ACC112 (cell line): ENCODE results near the gene KCNN3.
A peak's percentile ranks its signal among the peaks of the same experiment; 100 is the strongest.

ENCODE experiments used
- H2AFZ ChIP-seq: fragments of 200-600 bp; sonication (generic); one replicate; pipeline ENCODE4 v1.6.0; 2017; ENCODE audit warnings: antibody characterized with exemption, low read length; ENCODE audit not compliant: unreplicated experiment
- H3K27ac ChIP-seq: fragments of 200-600 bp; sonication (generic); 2 replicates; pipeline ENCODE4 v1.5.1; 2014; ENCODE audit warnings: low read depth, mild to moderate bottlenecking, antibody characterized with exemption, low read length, moderate library complexity
- H3K27me3 ChIP-seq: fragments of 200-600 bp; sonication (generic); 2 replicates; pipeline ENCODE4 v1.6.1; 2014; ENCODE audit warnings: mild to moderate bottlenecking, antibody characterized with exemption, low read length, moderate library complexity, mixed read lengths; ENCODE audit not compliant: insufficient read depth
- H3K36me3 ChIP-seq: fragments of 200-600 bp; sonication (generic); 2 replicates; pipeline ENCODE4 v1.6.1; 2016; ENCODE audit warnings: mild to moderate bottlenecking, antibody characterized with exemption, low read length, moderate library complexity, mixed read lengths; ENCODE audit not compliant: insufficient read depth
- H3K4me1 ChIP-seq: fragments of 200-600 bp; sonication (generic); one replicate; pipeline ENCODE4 v1.6.1; 2016; ENCODE audit warnings: low read length, mixed read lengths; ENCODE audit not compliant: insufficient read depth, unreplicated experiment, control insufficient read depth
- H3K4me3 ChIP-seq: fragments of 200-600 bp; sonication (generic); 2 replicates; pipeline ENCODE4 v1.5.1; 2014; ENCODE audit warnings: mild to moderate bottlenecking, low read depth, low read length
- H3K79me2 ChIP-seq: fragments of 200-600 bp; sonication (generic); one replicate; pipeline ENCODE4 v1.6.0; 2016; ENCODE audit warnings: low read length; ENCODE audit not compliant: control insufficient read depth, unreplicated experiment, insufficient read depth

Gene KCNN3

DNA sequence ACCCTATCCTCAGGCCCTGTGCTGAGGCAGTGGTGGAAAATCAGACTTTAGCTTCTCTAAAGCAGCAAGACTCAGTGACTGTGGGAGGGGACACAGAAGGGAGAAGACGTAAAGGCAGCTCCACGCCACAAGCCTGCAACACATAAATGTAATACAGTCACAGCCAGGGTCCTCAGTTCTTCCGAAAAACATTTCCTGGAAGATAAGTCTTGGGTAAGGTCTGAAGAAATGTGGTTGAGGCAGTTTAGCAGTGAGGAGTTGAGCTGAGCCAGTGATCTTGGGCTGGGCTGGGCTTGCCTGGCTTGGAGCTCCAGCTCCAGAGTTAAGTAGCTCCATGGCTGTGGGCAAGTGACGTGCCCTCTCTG, 134.3 kb downstream of the KCNN3 start:
- Histone ChIP-seq H3K79me2 (no peaks in the 10 kb centered on the region), H3K27ac (no peak overlapping the region), H2AFZ (no peak overlapping the region), H3K4me3 (no peak overlapping the region), H3K27me3 (no peaks in the 10 kb centered on the region), H3K4me1 (peaks cover 20% of the 10 kb centered on the region), H3K36me3 (no peaks in the 10 kb centered on the region)

DNA sequence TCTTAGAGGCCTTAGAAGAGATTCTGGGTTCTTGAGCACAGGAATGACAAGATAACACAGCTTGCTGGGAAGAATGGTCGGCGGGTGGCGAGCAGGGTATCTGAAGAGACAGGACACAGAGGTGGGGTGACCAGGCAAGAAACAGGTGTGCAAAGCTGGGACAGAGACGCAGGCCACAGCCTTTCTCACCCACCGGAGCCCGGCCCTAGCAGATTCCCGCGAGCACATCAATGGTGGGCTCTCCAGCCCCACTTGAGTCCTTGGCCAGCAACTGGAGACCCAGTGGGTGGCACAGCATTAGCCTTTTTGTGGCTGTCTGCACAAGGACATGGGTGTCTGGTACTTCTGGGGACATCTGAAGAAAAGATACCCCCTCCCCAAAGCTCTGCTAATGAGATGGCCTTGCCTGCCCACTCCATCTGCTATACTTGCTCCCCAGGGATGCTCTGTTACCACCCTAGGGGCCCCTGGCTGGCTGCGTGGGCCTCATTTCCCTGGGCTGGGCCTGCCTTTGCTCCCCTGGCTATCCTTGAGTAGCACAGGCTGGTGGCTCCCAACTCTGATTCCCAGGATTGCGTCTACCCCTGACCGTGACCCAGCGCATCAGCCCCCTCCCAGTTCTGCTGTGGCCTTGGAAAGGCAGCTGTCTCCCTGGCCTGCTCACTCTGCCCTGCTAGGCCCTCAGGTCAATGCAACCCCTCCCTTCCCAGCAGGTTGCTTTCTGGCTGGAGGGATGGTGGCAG, 134.8 kb downstream of the KCNN3 start:
- Histone ChIP-seq H3K4me3 (no peak overlapping the region), H3K36me3 (no peaks in the 10 kb centered on the region), H3K27ac (no peak overlapping the region), H3K79me2 (no peaks in the 10 kb centered on the region), H2AFZ (no peak overlapping the region), H3K27me3 (no peaks in the 10 kb centered on the region), H3K4me1 (peaks cover 25% of the 10 kb centered on the region)

DNA sequence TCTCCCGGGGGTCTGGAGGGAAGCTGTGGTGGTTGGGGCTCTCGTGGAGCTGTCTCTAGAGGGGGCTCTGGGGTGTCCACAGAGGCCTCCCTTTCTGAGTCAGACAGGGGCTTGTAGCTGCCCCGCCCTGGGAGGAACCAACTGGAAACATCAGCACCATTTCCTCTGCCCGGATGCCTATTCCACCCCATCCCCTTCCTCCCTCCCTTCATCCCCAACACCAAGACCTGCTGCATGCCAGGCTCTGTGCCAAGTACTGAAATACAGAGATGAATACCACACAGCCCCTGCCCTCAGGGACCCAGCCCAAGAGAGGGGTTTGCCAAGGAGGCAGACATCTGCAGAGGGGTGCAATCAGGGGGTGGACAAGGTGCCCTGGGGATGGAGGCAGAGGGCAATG, 136.5 kb downstream of the KCNN3 start:
- H3K36me3 ChIP-seq = no peaks in the 10 kb centered on the region
- H3K27me3 ChIP-seq = no peaks in the 10 kb centered on the region

DNA sequence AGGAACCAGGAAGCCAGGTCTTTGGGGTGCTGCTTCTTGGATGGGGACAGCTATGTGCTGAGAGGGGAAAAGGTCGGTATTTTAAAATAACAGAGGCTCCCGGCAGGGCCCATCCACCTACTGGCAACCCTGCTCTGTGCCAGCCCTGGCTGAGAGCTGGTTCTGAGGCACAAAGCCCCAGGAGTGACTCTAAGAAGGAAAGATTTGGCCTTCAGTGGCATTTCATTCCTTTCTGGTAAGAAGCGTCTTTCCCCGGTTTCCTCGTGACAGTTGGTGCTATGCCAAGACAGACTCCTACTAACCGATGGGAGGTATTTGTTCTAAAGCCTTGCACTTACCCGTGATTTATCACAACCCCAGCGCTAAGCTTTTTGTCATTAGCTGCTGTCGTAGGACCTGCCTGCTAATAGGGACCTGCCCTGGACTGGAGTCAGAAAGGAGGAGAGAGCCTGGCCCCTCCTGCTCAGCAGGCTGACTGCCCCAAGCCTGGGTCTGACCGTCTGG, 139.0 kb downstream of the KCNN3 start:
- H3K27me3 ChIP-seq = no peaks in the 10 kb centered on the region
- no peak overlapping the region; the same call in 1 of the 2 replicates for H3K4me3 ChIP-seq
- H3K79me2 ChIP-seq = no peaks in the 10 kb centered on the region
- H3K36me3 ChIP-seq = no peaks in the 10 kb centered on the region
- H3K4me1 ChIP-seq = peaks cover 32% of the 10 kb centered on the region
- H3K27ac ChIP-seq = peak overlapping the region; percentile 78
- peak overlapping the region; percentile 83 for H2AFZ ChIP-seq

More for the DNA sequence above, 136.5 kb downstream of the KCNN3 start:
- no peak overlapping the region for H3K4me3 ChIP-seq
- H3K27ac ChIP-seq = no peak overlapping the region
- H2AFZ ChIP-seq = no peak overlapping the region
- H3K79me2 ChIP-seq = no peaks in the 10 kb centered on the region
- peaks cover 41% of the 10 kb centered on the region for H3K4me1 ChIP-seq

DNA sequence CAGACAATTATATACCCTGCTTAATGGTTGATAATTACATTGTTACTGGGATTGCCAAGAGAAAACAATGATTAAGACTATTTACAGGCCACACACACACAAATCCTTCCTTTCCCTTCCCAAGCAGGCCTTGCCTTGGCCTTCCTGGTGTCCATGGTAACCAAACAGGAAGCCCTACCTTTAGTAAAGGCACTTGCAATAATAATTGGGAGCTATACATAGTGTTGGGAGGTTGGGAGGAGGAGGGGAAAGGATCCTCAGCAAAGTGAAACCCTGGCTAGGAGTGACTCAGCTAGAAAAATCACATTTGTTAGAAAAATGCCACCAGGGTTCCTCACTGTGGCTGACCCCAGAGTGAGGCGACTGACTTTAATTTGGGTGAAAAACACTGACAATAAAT, 139.8 kb downstream of the KCNN3 start:
- H3K27me3 ChIP-seq = no peaks in the 10 kb centered on the region
- no peaks in the 10 kb centered on the region for H3K36me3 ChIP-seq
- H3K27ac ChIP-seq = peak overlapping the region; percentile 78
- no peaks in the 10 kb centered on the region for H3K79me2 ChIP-seq
- peak overlapping the region; percentile 34 for H2AFZ ChIP-seq
- H3K4me3 ChIP-seq = no peak overlapping the region
- peaks cover 32% of the 10 kb centered on the region for H3K4me1 ChIP-seq

DNA sequence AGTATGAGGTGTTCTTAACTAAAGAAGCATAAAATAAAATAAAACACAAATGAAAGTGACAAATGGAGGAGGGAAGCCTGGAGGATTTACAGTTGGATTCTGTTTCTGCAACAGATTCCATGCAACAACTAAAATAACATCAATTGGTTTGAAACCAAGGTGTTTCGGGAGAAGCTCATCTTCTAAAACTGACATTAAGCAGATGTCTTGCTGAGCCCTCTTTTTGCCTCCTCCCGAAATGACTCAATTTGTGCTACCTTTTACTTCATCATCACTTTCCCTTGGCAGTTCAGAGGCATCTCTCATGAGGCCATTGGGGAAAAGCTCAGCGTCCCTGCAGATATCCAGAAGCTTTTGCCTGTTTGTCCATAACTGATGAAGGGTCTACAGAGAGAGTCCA, 140.5 kb downstream of the KCNN3 start:
- H3K36me3 ChIP-seq = no peaks in the 10 kb centered on the region
- H3K79me2 ChIP-seq = no peaks in the 10 kb centered on the region
- no peak overlapping the region for H3K4me3 ChIP-seq
- H3K27ac ChIP-seq = peak overlapping the region; percentile 78
- H2AFZ ChIP-seq = no peak overlapping the region
- peaks cover 32% of the 10 kb centered on the region for H3K4me1 ChIP-seq
- no peaks in the 10 kb centered on the region for H3K27me3 ChIP-seq

DNA sequence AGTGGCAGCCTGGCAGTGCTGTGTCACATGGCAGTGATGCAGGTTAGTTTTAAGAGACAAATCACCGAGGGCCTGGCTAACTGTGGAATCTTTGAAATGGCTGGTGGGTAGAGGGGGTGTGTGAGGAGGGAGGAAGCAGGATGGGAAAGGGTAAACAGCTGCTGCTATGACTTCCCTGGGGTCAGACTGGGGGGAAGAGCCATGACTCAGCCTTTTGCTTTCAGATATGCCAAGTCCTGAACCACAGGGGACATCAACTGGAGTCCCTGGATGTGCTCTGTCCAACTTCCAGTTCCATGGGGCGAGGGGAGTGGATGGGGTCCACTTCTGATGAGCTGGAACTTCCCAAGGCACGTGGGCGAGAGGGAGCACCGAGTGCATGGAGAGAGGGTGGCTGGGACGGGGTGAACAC, 141.0 kb downstream of the KCNN3 start:
- no peaks in the 10 kb centered on the region for H3K36me3 ChIP-seq
- peak overlapping the region; percentile 78 for H3K27ac ChIP-seq
- peaks cover 32% of the 10 kb centered on the region for H3K4me1 ChIP-seq
- H3K4me3 ChIP-seq = no peak overlapping the region
- no peaks in the 10 kb centered on the region for H3K27me3 ChIP-seq
- H2AFZ ChIP-seq = no peak overlapping the region
- no peaks in the 10 kb centered on the region for H3K79me2 ChIP-seq

DNA sequence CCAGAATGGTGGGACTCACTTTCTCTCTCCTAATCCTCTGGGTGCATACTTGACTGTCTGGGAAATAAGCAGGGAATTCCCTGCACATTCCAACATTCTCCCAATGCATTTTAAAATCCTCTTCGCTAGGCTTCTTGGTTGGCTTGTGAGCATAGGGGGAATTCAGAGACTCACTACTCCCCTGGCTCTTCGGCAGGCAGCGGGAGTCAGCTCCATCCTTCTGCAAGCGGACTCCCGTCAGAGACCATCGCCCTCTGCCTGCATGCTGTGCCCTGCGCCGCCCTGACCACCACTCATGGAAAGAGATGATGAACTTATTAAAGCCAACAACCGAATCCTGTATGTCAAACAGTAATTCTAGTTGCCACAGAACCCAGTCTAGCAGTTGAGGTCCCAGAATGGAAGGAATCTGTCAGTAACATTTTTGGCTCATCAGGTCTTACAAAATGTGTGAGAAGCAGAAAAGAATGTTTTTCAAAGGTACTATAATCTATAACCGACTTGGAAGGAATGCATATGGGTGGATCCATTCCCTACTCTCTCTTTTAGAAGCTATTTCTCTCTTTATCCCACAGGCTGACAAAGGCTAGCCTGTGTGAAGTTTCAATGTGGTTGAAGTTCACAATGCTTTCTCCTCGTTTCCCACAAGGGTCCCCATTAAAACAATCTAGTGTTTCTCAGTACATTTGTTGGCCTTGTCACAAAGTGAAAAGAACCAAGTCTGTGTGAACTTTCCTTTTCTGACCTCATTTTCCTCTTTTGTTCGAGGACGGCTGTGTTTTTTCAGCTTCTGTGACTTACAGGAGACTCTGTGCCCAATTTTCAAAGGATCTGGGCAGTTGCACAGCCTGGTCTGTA, 143.0 kb downstream of the KCNN3 start:
- no peaks in the 10 kb centered on the region for H3K27me3 ChIP-seq
- no peaks in the 10 kb centered on the region for H3K79me2 ChIP-seq
- no peaks in the 10 kb centered on the region for H3K36me3 ChIP-seq

DNA sequence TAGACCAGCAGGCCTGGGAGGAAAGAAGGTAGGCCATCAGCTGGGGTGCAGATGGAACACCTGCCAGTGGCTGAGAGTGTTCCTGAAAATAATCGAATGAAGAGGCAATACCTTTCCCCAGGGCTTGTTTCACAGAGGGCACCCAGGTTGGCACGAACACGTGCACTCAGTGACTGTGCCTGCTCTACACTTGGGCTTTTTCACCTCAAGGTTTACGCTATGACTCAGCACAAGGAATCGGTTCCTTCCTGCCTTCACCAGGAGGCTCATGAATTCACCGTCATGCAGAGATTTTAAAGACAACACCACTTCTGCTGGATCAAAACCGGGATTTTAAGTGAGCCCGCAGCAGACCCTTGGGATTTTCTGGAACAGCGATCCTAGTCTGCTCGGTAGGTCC, 143.6 kb downstream of the KCNN3 start:
- no peak overlapping the region for H2AFZ ChIP-seq
- no peaks in the 10 kb centered on the region for H3K36me3 ChIP-seq
- no peaks in the 10 kb centered on the region for H3K27me3 ChIP-seq
- no peaks in the 10 kb centered on the region for H3K79me2 ChIP-seq
- no peak overlapping the region for H3K27ac ChIP-seq
- peaks cover 32% of the 10 kb centered on the region for H3K4me1 ChIP-seq
- H3K4me3 ChIP-seq = peak overlapping the region; percentile 6; the same call in 1 of the 2 replicates

More for the DNA sequence above, 143.0 kb downstream of the KCNN3 start:
- Histone ChIP-seq H3K4me3 (peak overlapping the region; percentile 6; the same call in 1 of the 2 replicates), H3K27ac (no peak overlapping the region), H2AFZ (no peak overlapping the region), H3K4me1 (peaks cover 32% of the 10 kb centered on the region)

DNA sequence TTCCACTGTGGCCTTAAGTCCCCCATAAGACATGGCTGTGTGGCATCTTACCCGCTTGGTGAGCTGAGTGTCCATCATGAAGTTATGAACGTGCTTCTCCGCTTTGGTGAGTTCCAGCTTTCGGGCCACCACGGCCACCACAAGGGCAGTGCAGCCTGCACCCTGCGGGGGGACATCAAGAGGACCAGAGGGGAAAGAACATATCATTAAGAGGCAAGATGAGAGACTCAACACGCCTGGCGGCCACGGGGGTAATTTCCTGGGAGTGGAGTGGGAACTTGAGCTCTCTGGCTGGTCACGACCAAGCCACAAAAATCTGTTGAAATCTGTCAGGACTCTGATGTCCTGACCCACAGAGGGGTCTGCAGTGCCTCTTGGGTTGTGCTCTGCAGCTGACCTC, 144.2 kb downstream of the KCNN3 start:
- H3K36me3 ChIP-seq = no peaks in the 10 kb centered on the region
- H3K79me2 ChIP-seq = no peaks in the 10 kb centered on the region
- H3K27ac ChIP-seq = no peak overlapping the region
- H3K27me3 ChIP-seq = no peaks in the 10 kb centered on the region
- H3K4me3 ChIP-seq = no peak overlapping the region
- no peak overlapping the region for H2AFZ ChIP-seq
- peaks cover 27% of the 10 kb centered on the region for H3K4me1 ChIP-seq
